NCI-H187 treated with DMSO at 0.1 percent for 48 hours (cell line): ENCODE results near the gene LPP.
"Not testable (repeated sequence)": the region's sequence is repeated elsewhere in the genome, so short reads cannot be mapped to it uniquely, and the experiment has no call there.

ENCODE experiments used
- DNase-seq: peaks from one replicate; lab custom pipeline; 2025; lab: John Stamatoyannopoulos, UW

Gene LPP

DNA sequence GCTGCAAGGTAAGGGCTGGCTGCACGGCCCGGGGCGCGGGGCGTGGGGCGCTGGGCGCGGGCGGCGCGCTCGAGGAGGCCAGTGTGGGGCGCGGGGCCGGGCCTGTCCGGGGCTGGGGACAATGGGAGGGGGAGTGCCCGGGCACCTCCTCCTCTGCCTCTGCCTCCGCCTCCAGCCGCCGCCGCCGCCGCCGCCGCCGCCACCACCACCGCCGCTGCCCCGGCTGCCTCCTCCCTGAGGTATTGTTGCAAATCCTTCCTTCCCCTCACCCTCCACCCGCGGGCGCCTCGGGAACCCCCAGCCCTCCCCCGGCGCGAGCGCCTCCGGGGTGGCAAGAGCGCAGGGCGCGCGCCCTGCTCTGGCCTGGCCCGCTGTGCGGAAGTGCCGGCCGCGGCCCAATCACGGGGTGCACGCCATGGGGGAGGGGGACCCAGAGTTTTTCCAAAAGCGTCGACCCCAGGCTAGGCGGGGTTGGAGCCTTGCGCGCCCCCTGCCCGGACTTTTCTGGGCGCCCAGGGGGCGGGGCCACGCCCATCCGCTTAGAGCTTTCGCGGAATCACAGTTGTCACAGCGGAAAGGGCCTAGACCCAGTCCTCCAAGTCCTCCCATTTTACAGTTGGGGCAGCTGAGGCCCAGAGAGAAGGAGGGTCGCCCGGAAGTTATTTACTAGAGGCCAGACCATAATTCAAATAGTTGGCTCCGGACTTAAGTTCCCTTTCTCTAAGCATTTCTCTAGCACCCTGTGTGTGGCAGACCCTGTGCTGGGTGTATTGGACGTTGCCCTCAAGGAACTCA lies at the start of gene LPP:
LPP (plus strand) TSS at position 144 of the 795 bp plus-strand sequence. CDS start 251,964 bp downstream, outside the sequence.
- no peak for DNase-seq

DNA sequence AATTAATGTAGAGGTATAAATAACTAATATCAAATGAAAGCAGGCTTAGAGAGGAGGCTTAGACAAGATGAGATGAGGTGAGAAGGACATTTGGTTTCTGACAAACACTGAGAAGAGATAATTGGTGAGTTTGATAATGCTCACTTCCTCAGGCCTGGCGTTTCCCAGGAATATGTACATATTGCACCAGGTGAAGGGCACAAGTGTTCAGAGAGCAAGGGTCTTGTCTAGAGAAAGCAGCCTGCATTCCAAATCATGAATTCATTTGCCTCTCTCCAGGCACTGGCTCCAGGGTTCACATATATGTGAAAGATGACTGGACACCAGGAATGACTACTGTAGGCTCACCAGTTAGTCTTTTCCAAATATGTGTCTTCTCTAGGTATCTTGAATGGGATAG lies 48.0 kb upstream of the LPP start:
- no peak for DNase-seq

DNA sequence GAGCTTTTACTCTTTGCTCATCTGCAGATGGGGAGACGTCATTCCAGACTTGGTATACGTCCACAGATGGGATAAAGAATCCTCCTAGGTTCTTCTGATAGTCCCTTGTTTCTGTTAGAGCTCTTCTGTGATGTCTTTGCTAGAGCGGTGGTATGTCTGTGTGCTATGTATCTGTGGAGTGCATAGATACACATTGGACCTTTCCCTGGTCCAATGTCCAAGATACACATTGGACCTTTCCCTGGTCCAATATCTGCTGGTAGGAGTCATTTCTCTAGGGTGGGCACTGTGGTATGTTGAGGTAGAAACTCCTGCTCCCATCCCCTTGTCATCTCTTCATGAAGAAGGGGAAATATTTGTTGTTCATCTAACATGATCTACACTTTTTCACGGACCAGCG lies 47.5 kb upstream of the LPP start:
- DNase-seq = no peak

GRCh38 chr3:188106887-188107830 lies 46.8 kb upstream of the LPP start:
- DNase-seq = no peak

DNA sequence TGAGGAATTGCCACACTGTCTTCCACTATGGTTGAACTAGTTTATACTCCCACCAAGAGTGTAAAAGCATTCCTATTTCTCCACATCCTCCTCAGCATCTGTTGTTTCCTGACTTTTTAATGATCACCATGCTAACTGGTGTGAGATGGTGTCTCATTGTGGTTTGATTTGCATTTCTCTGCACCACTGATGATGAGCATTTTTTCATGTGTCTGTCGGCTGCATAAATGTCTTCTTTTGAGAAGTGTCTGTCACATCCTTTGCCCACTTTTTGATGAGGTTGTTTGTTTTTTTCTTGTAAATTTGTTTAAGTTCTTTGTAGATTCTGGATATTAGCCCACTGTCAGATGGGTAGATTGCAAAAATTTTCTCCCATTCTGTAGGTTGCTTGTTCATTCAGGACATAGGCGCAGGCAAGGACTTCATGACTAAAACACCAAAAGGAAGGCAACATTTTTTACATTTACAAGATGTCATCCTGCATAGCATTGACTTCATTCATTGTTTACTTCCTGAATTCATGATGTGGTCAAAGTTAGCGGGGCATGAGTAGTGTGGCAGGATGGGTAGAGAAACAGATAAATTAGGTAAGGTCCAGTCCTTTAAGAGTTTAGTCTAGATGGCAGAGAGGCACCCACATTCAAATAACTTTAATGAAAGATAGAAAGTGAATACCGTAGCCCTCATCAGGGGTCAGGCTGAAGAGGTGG lies 45.1 kb upstream of the LPP start:
- DNase-seq = no peak

GRCh38 chr3:188111002-188111584 lies 42.9 kb upstream of the LPP start:
- no peak for DNase-seq

- DNase-seq = no peak
Measured at GRCh38 chr3:188113756-188114155, 40.2 kb upstream of the LPP start.

DNA sequence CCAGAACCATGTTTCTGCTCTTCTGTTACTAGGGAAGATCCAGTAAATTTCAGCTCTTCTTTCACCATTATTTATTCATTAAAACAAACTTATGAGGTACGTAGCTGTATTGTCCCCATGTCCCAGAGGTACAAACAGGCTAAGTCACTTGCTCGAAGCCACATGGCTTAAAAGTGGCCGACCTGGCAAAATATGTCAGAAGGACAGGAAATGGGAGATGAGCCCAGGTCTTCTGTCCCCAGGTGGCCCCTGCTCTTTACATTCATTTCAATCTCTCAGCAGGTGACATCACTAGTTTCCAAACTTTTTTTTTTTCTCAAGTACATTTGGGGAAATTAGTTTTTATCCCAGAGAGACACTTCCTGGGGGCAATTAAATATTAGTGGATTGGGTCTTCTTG lies 34.1 kb upstream of the LPP start:
- DNase-seq = no peak

DNA sequence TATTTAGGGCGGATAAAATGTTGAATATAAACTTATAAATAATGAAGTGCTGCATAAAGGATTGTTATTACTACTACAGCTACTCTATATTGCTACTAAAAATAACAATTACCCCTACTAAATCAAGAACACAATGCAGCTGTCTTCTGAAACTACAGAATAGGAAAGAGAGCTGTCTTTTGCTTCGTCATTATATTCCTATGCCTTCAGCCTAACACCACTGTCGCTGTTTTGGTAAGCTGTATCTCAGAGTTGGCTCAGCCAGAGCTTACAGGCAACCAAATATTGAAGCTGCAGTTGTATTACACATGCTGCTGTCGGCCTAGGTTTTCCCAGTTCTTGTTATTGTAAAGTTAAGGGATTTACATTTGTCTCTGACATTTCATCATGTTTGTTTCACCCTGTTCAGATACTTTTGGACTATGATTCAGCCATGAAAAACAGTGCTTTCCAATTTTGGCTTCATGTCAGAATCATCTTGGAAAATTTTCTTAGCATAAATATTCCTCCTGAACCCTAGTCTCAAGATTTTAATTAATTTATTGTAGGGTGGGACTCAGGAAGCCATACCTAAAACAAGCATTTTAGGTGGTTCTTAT lies 31.3 kb upstream of the LPP start:
- DNase-seq = no peak

- no peak for DNase-seq
Measured at GRCh38 chr3:188123170-188123905, 30.6 kb upstream of the LPP start.

- no peak for DNase-seq
Measured at GRCh38 chr3:188124184-188124583, 29.8 kb upstream of the LPP start.

GRCh38 chr3:188125076-188125475 lies 28.9 kb upstream of the LPP start:
- DNase-seq = no peak

DNA sequence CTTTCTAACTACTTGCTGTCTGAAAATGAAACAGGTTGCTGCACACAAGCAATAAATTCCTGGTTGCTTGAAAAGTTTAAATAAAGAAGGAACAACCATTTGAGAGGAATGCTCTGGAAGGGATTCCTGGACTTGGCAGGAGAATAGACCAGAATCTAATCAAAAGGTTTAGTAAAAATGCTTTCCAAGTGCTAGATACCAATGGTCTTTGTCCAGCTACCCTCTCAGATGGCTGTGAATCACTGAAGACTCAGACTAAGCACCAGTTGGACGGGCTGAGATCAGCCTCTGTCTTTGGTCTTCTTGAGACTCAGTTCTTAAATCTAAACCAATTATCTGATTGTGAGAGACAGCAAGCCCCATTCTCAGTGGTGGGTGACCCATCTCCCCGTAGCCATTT lies 27.7 kb upstream of the LPP start:
- DNase-seq = no peak

- DNase-seq = no peak
Measured at GRCh38 chr3:188126934-188127333, 27.0 kb upstream of the LPP start.

GRCh38 chr3:188128905-188129304 lies 25.1 kb upstream of the LPP start:
- no peak for DNase-seq

DNA sequence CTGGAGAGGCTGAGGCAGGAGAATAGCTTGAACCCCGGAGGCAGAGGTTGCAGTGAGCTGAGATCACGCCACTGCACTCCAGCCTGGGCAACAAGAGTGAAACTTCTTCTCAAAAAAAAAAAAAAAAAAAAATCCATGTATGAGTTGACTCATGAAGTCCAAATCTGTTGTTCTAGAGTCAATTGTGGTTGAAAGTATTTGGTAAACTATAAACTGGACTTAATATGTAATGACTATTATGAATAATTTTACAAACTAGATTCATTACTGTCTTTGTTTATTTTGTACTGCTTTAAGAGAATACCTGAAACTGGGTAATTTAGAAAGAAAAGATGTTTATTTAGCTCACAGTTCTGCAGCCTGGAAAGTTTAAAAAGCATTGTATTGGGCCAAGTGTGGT lies 22.9 kb upstream of the LPP start:
- not testable (repeated sequence) for DNase-seq

GRCh38 chr3:188133219-188133618 lies 20.7 kb upstream of the LPP start:
- no peak for DNase-seq

DNA sequence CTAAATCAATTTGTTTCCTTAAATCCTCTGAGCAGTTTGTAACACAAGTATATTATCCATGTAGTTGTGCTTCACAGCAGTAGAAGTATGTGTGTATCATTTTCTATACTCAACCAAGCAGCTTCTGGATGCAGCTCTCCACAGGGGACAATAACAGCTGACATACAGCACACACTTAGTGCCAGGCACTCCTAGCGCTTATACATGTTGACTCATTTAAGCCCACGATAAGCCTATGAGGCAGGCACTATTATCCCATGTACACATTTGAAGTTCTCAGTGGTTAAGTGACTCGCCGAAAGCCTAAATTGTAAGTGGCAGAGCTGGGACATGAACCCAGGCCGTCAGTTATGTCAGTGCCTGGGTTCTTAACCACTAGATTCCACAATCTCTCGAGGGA lies 20.3 kb upstream of the LPP start:
- DNase-seq = no peak

- DNase-seq = no peak
Measured at GRCh38 chr3:188134079-188134478, 19.9 kb upstream of the LPP start.

- DNase-seq = no peak
Measured at GRCh38 chr3:188134856-188135255, 19.1 kb upstream of the LPP start.

GRCh38 chr3:188135271-188135670 lies 18.7 kb upstream of the LPP start:
- no peak for DNase-seq
